Testis (tissue), 3 donors: ENCODE data around the gene RCCD1. TPM values are rescaled to one million over a fixed set of nuclear protein-coding genes. Genes with fewer than 3 reads are reported as not detected.

Experiments used
- DNase-seq: peaks from one replicate; pipeline ENCODE4 v3.0.0-alpha.2; 2019
- H3K27ac ChIP-seq, 2 donors: fragments of 200-600 bp; sonication (generic); one replicate each; pipeline ENCODE4 v1.5.1; 2019
- H3K27me3 ChIP-seq: fragments of 200-600 bp; sonication (generic); one replicate; pipeline ENCODE4 v1.5.1; 2019
- H3K36me3 ChIP-seq: fragments of 200-600 bp; sonication (generic); one replicate; pipeline ENCODE4 v1.5.1; 2017; ENCODE audit warnings: low read depth; ENCODE audit errors: missing control alignments
- H3K4me1 ChIP-seq: fragments of 200-600 bp; sonication (generic); one replicate; pipeline ENCODE4 v1.5.1; 2019
- H3K4me3 ChIP-seq, 2 donors: fragments of 200-600 bp; sonication (generic); one replicate each; pipeline ENCODE4 v1.5.1; 2017 to 2019
- H3K9me3 ChIP-seq: fragments of 200-600 bp; sonication (generic); one replicate; pipeline ENCODE4 v1.5.1; 2017
- POLR2A ChIP-seq: fragments of 450-650 bp; IDR thresholded peaks from one replicate; pipeline ENCODE4 v1.6.1; 2017; ENCODE audit warnings: antibody characterized with exemption, mild to moderate bottlenecking, moderate library complexity
- WGBS, 2 donors: methylation state at CpG; one replicate each; pipeline ENCODE4 v1.1.5; 2018; 5-methylcytosine and 5-hydroxymethylcytosine counted together
- intact Hi-C: fragments of 100-400 bp; cut with DNase I; formaldehyde crosslinking; loops from one replicate; pipeline ENCODE4 v1.15.1; 2023; ENCODE audit warnings: low total_unique reads
- polyA plus RNA-seq: library from polyadenylated mRNA; stranded (reverse); fragments of 350-450 nt; fragmentation: Illumina TruSeq; extraction: RNeasy Lipid Tissue Mini Kit (QIAGEN cat#74804); gene quantifications from one replicate; pipeline ENCODE4 v1.2.3, GENCODE V29; 2014; ENCODE audit warnings: low read depth, low replicate concordance; ENCODE audit not compliant: insufficient read depth
- total RNA-seq, 2 donors: library from RNA; depleted of rRNA; stranded (reverse); fragments of >200 nt; gene quantifications; one replicate each; pipeline ENCODE4 v1.2.3, GENCODE V29; 2016
- TF ChIP-seq, protein P1 (sequence below), 3 experiments: fragments of 450-650 bp in 2 of 3; fragments of 200-600 bp in 1 of 3; sonication (generic) in 1 of 3; IDR thresholded peaks; one replicate each; pipeline ENCODE4 v1.5.1; 2016 to 2019; ENCODE audit warnings: antibody characterized with exemption in 3 of 3, mild to moderate bottlenecking in 2 of 3, moderate library complexity in 1 of 3

RCCD1 gene
- total and polyA plus RNA-seq, 3 donors from 2014 or later = 17.5 to 21.1 (median 17.5) TPM

GRCh38 chr15:90955624-90956273 lies 1.1 kb downstream of the RCCD1 start:
- H3K27ac ChIP-seq = no peak overlapping the region
- intact Hi-C loops = no loop called here
- WGBS, 2 donors = 39 to 63% methylated on average over 20 of the region's 20 CpGs
- no peaks in the 10 kb centered on the region for H3K36me3 ChIP-seq
- H3K4me1 ChIP-seq = peaks cover 19% of the 10 kb centered on the region
- no peaks in the 10 kb centered on the region for H3K9me3 ChIP-seq
- peak overlapping the region in 1 of 2 donors; percentile 76 for H3K4me3 ChIP-seq
- TF ChIP-seq, protein P1, sequence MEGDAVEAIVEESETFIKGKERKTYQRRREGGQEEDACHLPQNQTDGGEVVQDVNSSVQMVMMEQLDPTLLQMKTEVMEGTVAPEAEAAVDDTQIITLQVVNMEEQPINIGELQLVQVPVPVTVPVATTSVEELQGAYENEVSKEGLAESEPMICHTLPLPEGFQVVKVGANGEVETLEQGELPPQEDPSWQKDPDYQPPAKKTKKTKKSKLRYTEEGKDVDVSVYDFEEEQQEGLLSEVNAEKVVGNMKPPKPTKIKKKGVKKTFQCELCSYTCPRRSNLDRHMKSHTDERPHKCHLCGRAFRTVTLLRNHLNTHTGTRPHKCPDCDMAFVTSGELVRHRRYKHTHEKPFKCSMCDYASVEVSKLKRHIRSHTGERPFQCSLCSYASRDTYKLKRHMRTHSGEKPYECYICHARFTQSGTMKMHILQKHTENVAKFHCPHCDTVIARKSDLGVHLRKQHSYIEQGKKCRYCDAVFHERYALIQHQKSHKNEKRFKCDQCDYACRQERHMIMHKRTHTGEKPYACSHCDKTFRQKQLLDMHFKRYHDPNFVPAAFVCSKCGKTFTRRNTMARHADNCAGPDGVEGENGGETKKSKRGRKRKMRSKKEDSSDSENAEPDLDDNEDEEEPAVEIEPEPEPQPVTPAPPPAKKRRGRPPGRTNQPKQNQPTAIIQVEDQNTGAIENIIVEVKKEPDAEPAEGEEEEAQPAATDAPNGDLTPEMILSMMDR (IDR thresholded peaks at IDR 0.05) = no peak
- no peak for TF ChIP-seq POLR2A
- DNase-seq = no peak
- no peaks in the 10 kb centered on the region for H3K27me3 ChIP-seq

GRCh38 chr15:90956274-90957030 lies 1.8 kb downstream of the RCCD1 start:
- Histone ChIP-seq H3K27me3 (no peaks in the 10 kb centered on the region), H3K4me3 (peak overlapping the region; percentile 52 to 76), H3K36me3 (no peaks in the 10 kb centered on the region), H3K4me1 (peaks cover 19% of the 10 kb centered on the region), H3K27ac (peak overlapping the region in 1 of 2 donors; percentile 45), H3K9me3 (no peaks in the 10 kb centered on the region)
- peak; percentile 79 for DNase-seq
- no peak for TF ChIP-seq POLR2A
- TF ChIP-seq, protein P1 (IDR thresholded peaks at IDR 0.05) = peak; percentile 86 to 96 (median 87)
- intact Hi-C loops = no loop called here
- 10 to 15% methylated on average over 31 to 56 of the region's 56 CpGs for WGBS, 2 donors

GRCh38 chr15:90957031-90957790 lies 2.5 kb downstream of the RCCD1 start:
- intact Hi-C loops = no loop called here
- peaks cover 19% of the 10 kb centered on the region for H3K4me1 ChIP-seq
- no peaks in the 10 kb centered on the region for H3K27me3 ChIP-seq
- no peaks in the 10 kb centered on the region for H3K36me3 ChIP-seq
- no peak for DNase-seq
- peak overlapping the region; percentile 52 to 76 for H3K4me3 ChIP-seq
- peak overlapping the region; percentile 6 to 45 for H3K27ac ChIP-seq
- TF ChIP-seq, protein P1 (IDR thresholded peaks at IDR 0.05) = no peak
- TF ChIP-seq POLR2A = no peak
- H3K9me3 ChIP-seq = no peaks in the 10 kb centered on the region
- 14 to 28% methylated on average over 8 to 63 of the region's 63 CpGs for WGBS, 2 donors

DNA sequence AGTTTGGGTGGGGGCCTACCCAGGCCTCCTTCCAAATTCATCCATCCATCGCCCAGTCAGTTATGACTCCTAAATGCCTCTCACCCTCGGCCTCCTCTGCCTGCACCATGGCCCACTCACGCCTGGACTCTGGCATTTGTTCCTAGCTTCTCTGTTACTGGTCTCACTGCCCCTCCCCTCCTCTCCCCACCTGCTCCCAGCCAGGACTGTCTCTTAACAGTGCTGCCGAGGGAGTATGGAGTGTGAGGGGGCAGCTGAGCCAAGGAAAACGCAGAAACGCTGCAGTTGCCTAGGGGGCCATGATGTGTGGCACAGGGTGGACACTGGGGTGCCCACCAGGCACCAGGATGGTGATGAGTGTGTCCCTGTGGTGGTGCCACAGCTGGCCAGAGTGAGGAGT lies 3.1 kb downstream of the RCCD1 start:
- 63 to 73% methylated on average over 5 to 6 of the region's 6 CpGs for WGBS, 2 donors
- no peak for DNase-seq
- no peak overlapping the region for H3K27ac ChIP-seq
- H3K27me3 ChIP-seq = no peaks in the 10 kb centered on the region
- intact Hi-C loops = no loop called here
- H3K4me3 ChIP-seq = peak overlapping the region in 1 of 2 donors; percentile 76
- no peaks in the 10 kb centered on the region for H3K36me3 ChIP-seq
- peaks cover 19% of the 10 kb centered on the region for H3K4me1 ChIP-seq
- no peak for TF ChIP-seq POLR2A
- TF ChIP-seq, protein P1 (IDR thresholded peaks at IDR 0.05) = no peak
- H3K9me3 ChIP-seq = no peaks in the 10 kb centered on the region
